Iris pigment epithelial cell (primary cell): Measurements from ENCODE around the gene RAI14.
"Not testable (repeated sequence)": the region's sequence is repeated elsewhere in the genome, so short reads cannot be mapped to it uniquely, and the experiment has no call there.

Source experiments
- DNase-seq: peaks from one replicate; pipeline ENCODE4 v3.0.0-alpha.2; 2011; ENCODE audit warnings: low read depth

The RAI14 gene

GRCh38 chr5:34699155-34700077, 43.3 kb downstream of the RAI14 start:
- DNase-seq, result no peak

GRCh38 chr5:34700078-34700452, 43.9 kb downstream of the RAI14 start:
- no peak for DNase-seq

DNA sequence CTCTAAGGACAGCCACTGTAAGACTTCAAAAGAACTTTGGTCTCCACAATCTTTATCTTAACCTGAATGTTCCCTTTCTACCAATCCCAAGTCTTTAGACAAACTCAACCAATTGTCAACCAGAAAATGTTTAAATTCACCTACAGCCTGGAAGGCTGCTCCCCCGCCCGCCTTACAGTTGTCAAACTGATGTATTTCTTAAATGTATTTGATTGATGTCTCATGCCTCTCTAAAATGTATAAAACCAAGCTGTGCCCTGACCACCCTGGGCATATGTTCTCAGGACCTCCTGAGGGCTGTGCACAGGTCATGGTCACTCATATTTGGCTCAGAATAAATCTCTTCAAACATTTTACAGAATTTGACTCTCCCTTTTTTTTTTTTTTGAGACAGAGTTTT, 45.3 kb downstream of the RAI14 start:
- DNase-seq, result not testable (repeated sequence)

- no peak for DNase-seq
Observed at GRCh38 chr5:34703767-34704713, 47.9 kb downstream of the RAI14 start.

GRCh38 chr5:34706084-34706483, 50.0 kb downstream of the RAI14 start:
- no peak for DNase-seq

DNA sequence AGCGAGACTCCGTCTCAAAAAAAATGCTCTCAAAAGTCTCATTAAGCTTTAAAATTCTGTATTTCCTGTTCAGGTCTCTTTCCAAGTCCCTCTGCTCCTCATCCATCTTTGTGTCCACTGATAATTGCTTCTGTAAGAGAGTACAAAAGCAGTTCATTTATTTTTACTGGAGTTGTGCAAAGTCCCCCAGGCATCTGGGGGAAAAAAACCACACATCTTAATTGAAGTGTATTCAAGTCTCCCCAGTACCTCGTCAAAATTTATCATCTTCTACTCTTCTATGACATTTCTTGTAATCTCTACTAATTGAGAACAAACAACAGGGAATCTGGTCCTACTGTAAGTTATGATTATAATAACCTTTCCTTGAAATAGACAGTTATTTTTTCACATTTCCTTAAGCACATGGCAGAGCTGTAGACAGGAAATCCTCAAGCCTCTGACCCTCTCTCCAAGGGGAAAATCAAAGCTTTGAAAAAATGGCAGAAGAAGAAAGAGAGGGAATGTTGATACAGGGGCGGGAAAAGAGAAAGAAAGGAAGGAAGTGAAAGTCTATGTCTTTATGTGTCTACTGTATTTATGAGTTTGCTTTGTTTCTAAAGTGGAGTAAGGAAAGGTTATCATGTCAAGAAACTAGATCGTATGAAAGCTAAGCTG, 51.5 kb downstream of the RAI14 start:
- DNase-seq, result no peak

DNA sequence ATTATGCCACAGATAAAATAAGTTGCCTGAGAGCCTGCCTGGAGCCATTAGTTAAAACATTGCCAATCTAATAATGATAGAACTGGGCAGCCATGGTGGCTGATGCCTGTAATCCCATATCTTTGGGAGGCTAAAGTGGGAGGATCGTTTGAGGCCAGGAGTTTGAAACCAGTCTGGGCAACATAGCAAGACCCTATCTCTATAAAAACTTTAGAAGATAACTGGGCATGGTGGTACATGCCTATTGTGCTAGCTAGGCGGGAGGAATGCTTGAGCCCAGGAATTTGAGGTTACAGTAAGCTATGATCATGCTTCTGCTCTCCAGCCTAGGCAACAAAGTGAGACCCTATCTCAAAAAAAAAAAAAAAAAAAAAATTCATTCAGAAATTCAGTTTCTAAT, 52.6 kb downstream of the RAI14 start:
- DNase-seq, result no peak

DNA sequence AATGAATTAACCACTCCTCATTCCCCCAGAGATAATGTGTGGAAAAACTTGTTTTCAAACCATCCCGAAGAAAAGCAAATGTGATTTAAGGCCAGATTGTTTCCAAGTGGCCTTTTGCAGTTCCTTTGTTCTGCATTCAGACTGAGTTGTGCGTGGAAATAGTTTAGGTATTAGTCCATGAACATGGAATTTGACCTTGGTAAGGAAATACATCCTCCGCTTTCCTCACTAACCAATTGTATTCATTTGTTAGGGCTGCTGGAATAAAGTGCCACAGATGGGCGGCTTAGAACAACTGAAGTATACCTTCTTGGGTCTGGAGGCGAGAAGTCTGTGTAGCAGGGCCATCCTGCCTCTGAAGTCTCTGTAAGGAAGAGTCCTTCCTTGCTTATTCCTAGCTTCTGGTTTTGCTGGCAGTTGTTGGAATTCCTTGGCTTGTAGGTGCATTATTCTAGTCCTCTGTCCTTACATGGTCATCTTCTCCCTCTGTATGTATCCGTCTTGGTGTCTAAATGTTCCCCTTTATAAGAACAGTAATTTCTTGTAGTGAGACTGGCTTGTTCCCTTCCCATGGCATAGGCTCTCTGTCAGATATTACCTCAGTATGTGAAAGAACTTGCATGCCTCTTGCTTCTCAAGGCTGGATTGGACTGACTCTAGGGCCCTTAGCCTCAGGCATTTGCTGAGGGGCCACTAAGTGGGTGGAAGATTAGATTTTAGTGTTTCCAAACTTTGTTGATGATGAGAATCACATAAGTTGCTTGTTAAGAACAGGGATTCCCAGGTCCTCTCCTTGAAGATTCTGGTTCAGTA, 53.9 kb downstream of the RAI14 start:
- peak; percentile 95 for DNase-seq

DNA sequence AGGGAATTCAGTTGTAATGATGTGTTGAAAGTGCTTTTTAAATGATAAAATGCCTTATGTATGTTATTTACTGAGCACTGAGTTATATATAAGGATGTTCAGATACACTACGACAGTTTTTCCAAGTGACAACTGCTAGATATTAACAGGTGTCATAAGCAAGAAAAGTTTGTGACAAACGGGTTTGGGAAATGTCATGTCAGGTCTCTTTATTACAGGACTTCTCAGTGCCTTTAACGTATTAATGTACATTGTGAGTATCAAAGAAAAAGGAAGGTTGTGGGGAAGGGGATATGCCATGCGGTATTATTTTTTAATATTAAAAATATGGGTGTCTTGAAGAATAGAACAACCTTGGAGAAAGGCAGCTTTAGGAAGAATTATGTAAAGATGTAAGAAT, 56.4 kb downstream of the RAI14 start:
- DNase-seq, result no peak

DNA sequence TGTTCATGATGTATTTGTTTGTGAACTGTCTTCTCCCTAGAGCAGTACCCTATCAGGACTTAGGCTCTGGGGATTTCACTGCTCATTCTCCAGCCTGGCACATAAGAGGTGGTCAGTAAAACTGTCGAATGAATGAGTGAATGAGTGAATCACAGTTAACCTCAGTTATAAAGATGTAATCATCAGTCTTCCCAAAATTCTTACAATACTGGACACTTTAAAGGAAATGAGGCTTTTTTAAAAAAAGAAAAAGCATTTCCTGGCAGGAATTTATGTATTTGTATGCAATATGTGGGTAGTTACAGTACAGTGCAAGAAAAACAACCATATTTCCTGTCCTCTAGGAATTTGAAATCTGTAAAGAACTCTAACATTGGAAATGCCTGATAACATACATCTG, 59.6 kb downstream of the RAI14 start:
- peak; percentile 58 for DNase-seq

DNA sequence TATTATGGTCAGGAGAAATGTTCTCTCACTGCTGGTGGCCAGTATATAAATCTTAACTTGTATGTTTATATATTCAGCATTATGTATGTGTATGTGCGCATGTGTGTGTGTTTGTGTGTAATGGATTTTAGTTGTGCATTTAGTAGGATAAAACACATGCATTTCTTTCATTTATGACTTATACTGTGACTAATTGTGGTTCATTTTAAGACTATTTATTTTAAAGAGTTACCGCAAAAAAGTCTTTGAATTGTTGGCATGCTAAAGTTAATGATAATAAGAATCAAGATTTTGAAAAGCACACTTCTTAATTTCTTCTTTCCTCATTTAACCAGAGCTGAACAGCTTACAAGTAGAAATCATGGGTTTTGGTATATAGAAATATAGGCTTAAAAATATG, 60.9 kb downstream of the RAI14 start:
- DNase-seq, result peak; percentile 68

DNA sequence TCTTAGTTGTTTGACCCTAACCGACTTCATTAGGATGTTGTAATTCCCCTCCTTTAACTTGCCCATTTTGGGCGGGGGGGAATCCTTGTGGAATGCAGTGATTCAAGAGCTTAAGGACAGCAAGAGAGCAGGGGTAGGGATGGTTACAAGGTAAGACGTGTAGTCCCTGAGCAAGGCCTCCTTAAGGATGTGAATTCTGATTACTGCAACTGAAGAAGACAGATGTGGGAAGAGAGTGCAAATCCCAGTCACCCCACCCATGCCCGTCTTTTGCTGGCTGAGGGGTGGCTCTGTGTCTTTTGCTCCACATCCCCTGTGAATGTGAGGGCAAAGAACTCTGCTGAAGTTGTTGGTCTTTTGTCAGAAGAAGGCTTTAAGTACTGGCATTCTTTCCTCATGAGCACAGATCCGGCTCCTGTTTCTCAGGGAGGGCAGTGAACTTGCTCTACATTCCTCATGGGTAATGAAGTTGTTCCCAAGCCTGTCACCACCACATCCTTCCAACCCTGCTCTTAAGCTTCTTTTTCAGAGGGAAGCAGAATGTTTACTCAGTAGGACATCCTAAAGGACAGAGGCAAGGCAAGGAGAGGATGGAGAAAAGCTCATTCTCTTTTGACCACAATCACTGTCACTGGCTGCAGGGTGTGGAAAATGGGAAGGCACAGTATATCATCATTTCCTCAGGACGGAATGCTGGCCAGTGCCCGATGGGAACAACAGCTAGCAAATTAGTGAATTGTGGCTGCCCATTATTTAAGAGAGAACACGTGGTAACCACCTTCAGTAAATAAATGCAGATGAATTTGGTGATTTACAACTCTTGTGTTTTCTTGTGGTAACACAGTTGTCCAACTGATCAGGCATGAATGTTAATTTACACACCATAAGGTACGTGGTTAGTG, 61.5 kb downstream of the RAI14 start:
- DNase-seq, result peak; percentile 99

DNA sequence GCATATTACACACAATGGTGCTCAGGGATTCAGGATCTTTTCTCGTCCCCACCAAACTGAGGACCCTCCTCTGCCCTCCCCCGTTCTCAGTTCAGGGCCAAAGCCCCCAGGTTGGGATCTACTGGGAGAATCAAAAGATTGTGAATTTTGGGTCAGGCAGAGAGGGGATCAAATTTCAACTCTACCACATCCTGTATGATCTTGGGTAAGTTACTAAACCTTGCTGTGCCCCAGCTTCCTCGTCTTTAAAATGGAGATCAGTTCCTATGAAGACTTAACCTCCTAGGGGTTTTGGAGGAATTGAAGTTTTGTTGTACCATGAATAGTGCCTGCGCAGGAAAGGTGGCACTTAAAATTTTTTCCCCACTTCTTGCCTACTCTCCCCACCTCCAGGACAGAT, 62.4 kb downstream of the RAI14 start:
- DNase-seq, result peak; percentile 61

DNA sequence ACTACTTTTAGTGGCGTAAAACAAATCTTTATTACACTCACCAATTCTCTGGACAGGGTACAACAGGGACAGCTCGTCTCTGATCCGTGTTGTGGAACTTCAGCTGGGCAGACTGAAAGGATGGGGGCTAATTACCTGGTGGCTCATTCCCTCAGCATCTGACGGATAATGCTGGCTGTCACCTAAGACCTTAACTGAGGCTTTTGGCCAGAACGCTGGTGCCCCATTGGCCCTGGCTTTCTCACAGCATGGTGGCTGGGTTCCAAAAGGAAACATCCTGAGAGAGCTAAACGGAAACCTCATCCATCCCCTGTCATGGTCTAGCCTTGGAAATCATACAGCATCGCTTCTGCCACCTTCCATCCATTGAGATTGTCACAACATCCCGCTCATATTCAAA, 62.9 kb downstream of the RAI14 start:
- no peak for DNase-seq

GRCh38 chr5:34721327-34721726, 65.2 kb downstream of the RAI14 start:
- DNase-seq, result peak; percentile 57

DNA sequence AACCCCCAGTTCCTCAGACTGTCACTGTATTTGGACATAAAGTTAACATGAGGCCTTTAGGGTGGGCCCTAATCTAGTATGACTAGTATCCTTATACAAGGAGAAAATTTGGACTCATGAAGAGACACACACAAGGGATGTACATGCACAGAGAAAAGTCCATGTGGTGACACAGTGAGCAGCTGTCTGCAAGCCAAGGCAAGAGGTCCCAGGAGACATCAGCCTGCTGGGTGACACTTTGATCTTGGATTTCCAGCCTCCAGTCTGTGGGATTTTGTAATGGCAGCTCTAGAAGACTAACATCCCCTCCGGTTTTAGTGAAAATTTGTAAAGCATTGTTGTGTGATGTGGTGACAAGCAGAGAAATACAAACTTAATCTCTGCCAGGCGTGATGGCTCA, 66.1 kb downstream of the RAI14 start:
- DNase-seq, result no peak

DNA sequence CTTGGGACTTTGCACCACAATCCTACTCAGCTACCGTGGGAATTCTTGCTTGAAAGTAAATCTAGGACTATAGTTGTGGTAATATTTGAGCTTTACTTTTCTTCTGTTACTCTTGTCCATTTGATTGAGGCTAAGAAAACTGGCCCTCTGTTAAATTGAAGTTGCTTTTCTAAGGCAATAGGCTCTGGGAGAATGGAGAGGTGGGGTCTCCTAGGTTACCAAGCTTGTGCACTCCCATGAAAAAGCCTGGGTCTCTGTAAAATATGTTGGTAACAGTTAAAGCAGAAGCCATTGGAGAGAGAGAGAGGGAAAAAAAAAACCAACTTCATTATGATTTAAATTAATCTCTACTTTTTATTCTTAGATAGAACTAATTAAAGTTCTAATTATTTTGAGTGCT, 68.6 kb downstream of the RAI14 start:
- no peak for DNase-seq

- not testable (repeated sequence) for DNase-seq
Observed at GRCh38 chr5:34727166-34727749, 71.1 kb downstream of the RAI14 start.

GRCh38 chr5:34728236-34728635, 72.1 kb downstream of the RAI14 start:
- DNase-seq, result no peak
